Epithelial cell of esophagus (primary cell): ENCODE measurements around the gene DIP2C.

Experiments
- DNase-seq: peaks from one replicate; pipeline ENCODE4 v3.0.0; 2010; ENCODE audit warnings: low read depth
- H3K4me3 ChIP-seq: 2 replicates; pipeline ENCODE4 v1.5.1; 2011; ENCODE audit warnings: mild to moderate bottlenecking, low read length, control low read depth
- CTCF ChIP-seq: IDR thresholded peaks from 2 replicates; pipeline ENCODE4 v1.5.1; 2011; ENCODE audit warnings: low read depth, mild to moderate bottlenecking, low read length, control low read depth, inconsistent platforms; ENCODE audit not compliant: insufficient read depth; ENCODE audit errors: missing control alignments

DIP2C gene

GRCh38 chr10:356452-356851, 333.0 kb downstream of the DIP2C start:
- TF ChIP-seq CTCF, result no peak
- no peak for DNase-seq
- no peak overlapping the region for H3K4me3 ChIP-seq

GRCh38 chr10:354901-355617, 334.4 kb downstream of the DIP2C start:
- no peak for TF ChIP-seq CTCF
- no peak overlapping the region for H3K4me3 ChIP-seq
- no peak for DNase-seq

- no peak overlapping the region for H3K4me3 ChIP-seq
- DNase-seq, result no peak
- no peak for TF ChIP-seq CTCF
Observed at GRCh38 chr10:352476-353235, 336.8 kb downstream of the DIP2C start.

GRCh38 chr10:351770-352334, 337.6 kb downstream of the DIP2C start:
- DNase-seq, result no peak
- TF ChIP-seq CTCF, result no peak
- no peak overlapping the region for H3K4me3 ChIP-seq

GRCh38 chr10:350981-351501, 338.4 kb downstream of the DIP2C start:
- no peak overlapping the region for H3K4me3 ChIP-seq
- DNase-seq, result no peak
- no peak for TF ChIP-seq CTCF

- no peak overlapping the region for H3K4me3 ChIP-seq
- no peak for TF ChIP-seq CTCF
- no peak for DNase-seq
Observed at GRCh38 chr10:349081-349480, 340.4 kb downstream of the DIP2C start.
